ENCODE data around the gene RPL3.

- no peak for TF ChIP-seq NFRKB (IDR thresholded peaks at IDR 0.05)
- no peak for TF ChIP-seq FOXM1 (IDR thresholded peaks at IDR 0.05; ENCODE audit: borderline replicate concordance)
- TF ChIP-seq FOXK2 (IDR thresholded peaks at IDR 0.05), result no peak
- no peak for TF ChIP-seq CTBP1 (IDR thresholded peaks at IDR 0.05; ENCODE audit: borderline replicate concordance)
- no peak for TF ChIP-seq ARNT (IDR thresholded peaks at IDR 0.05)
- no peak for TF ChIP-seq PKNOX1 (IDR thresholded peaks at IDR 0.05)
- no peak for TF ChIP-seq SUZ12 (IDR thresholded peaks at IDR 0.05)
- no peak for TF ChIP-seq ZNF384 (IDR thresholded peaks at IDR 0.05)
- TF ChIP-seq HDGF (IDR thresholded peaks at IDR 0.05; ENCODE audit: borderline replicate concordance), result no peak
- TF ChIP-seq TARDBP (IDR thresholded peaks at IDR 0.05), result no peak
- no peak for TF ChIP-seq BHLHE40 (IDR thresholded peaks at IDR 0.05; ENCODE audit: borderline replicate concordance)
- TF ChIP-seq SP1 (IDR thresholded peaks at IDR 0.05), result no peak
Measured at GRCh38 chr22:39279170-39279850, 40.1 kb downstream of the RPL3 start.

Measured in HEK293T (cell line).